ENCODE measurements around the gene AADACL3. TPM values are rescaled to one million over a fixed set of nuclear protein-coding genes. Genes with fewer than 3 reads are reported as not detected.
A peak's percentile ranks its signal among the peaks of the same experiment; 100 is the strongest.

Gene AADACL3
- total and polyA plus RNA-seq, 9 of the 15 experiments (the other 6 are each of a cell fraction or from before 2014, with no cell fraction given), result not detected

- DNase-seq (ENCODE audit: extremely low read depth in 1 of 4, low spot score in 3 of 4), result peak in 1 of 4 experiments; percentile 3
- peaks cover 8 to 24% of the 10 kb centered on the region in 2 experiments; a peak in 2 of 5 replicates for H3K27me3 ChIP-seq (ENCODE audit: control insufficient read depth in 2 of 2, insufficient read depth in 2 of 2, low read length in 2 of 2)
- in situ Hi-C loops (cut with MboI) (loop anchor here (5.0 to 10.0 kb wide), 3 partner anchors 93 to 648 kb away; no protein-coding TSS in a partner anchor), intact Hi-C loops (cut with micrococcal nuclease) (loop anchor here (10.0 kb wide), 3 partner anchors 105 to 645 kb away; no protein-coding TSS in a partner anchor)
- H3K36me3 ChIP-seq (ENCODE audit: control insufficient read depth, insufficient read depth, low read length), result no peaks in the 10 kb centered on the region
- H3K4me3 ChIP-seq, result no peak overlapping the region
- H2AFZ ChIP-seq (ENCODE audit: low read depth, low read length), result no peak overlapping the region
- no peak overlapping the region for H3K4me2 ChIP-seq (ENCODE audit: insufficient read depth, low read length)
- H3K9me3 ChIP-seq (replicated peaks; ENCODE audit: control insufficient read depth, insufficient read depth, low read depth, low read length), result no peaks in the 10 kb centered on the region
- H3K9ac ChIP-seq (ENCODE audit: insufficient read depth in 1 of 2, low read depth in 2 of 2, low read length in 2 of 2), result no peak overlapping the region
- POLR2A ChIA-PET, result no interaction called here
- no peak for FAIRE-seq
- no peaks in the 10 kb centered on the region for H4K20me1 ChIP-seq (replicated peaks; ENCODE audit: control insufficient read depth, insufficient read depth, low read length)
- TF ChIP-seq RBM25 (IDR thresholded peaks at IDR 0.05; ENCODE audit: low read depth, low read length, severe bottlenecking) (no peak), NFIC (IDR thresholded peaks at IDR 0.05) (0 out of 2 replicates have a peak, but pooled peaks have one; percentile 27)
- 1% methylated on average over 7 of the region's 7 CpGs for WGBS (ENCODE audit: insufficient coverage, low coverage, missing lambda C conversion rate)
- no peak; the same call in 2 of the 3 replicates for ATAC-seq
- no peaks in the 10 kb centered on the region for H3K9me1 ChIP-seq (ENCODE audit: control insufficient read depth, insufficient read depth, low read length)
- no peaks in the 10 kb centered on the region for H3K79me2 ChIP-seq (ENCODE audit: control insufficient read depth, insufficient read depth, low read length)
- no peaks in the 10 kb centered on the region for H3K4me1 ChIP-seq (replicated peaks in 1 of 2; ENCODE audit: control insufficient read depth in 2 of 2, insufficient read depth in 2 of 2, low read length in 2 of 2)
- BruUV-seq (replicated peaks), result no TSS peak
- CTCF ChIA-PET (ENCODE audit: low intra/inter-chr PET ratio), result no interaction called here
- H3K27ac ChIP-seq (ENCODE audit: extremely low read depth, low read depth, low read length), result no peak overlapping the region
Measured at GRCh38 chr1:12769976-12770505, 54.1 kb downstream of the AADACL3 start.

- ChIA-PET POLR2A (no interaction called here), CTCF (ENCODE audit: low intra/inter-chr PET ratio) (no interaction called here)
- no TSS peak for BruUV-seq (replicated peaks)
- no peak for FAIRE-seq
- H4K20me1 ChIP-seq (replicated peaks; ENCODE audit: control insufficient read depth, insufficient read depth, low read length), result no peaks in the 10 kb centered on the region
- H3K27me3 ChIP-seq (ENCODE audit: control insufficient read depth in 2 of 2, insufficient read depth in 2 of 2, low read length in 2 of 2), result peaks cover 8 to 30% of the 10 kb centered on the region in 2 experiments; a peak in 3 of 5 replicates
- no peaks in the 10 kb centered on the region for H3K36me3 ChIP-seq (ENCODE audit: control insufficient read depth, insufficient read depth, low read length)
- intact Hi-C loops (cut with micrococcal nuclease), result loop anchor here (10.0 kb wide), 3 partner anchors 106 to 646 kb away; no protein-coding TSS in a partner anchor
- no peak overlapping the region for H3K27ac ChIP-seq (ENCODE audit: extremely low read depth, low read depth, low read length)
- in situ Hi-C loops (cut with MboI), result loop anchor here (5.0 to 10.0 kb wide), 2 partner anchors 93 to 456 kb away; no protein-coding TSS in a partner anchor
- H3K4me2 ChIP-seq (ENCODE audit: insufficient read depth, low read length), result no peak overlapping the region
- no peak overlapping the region for H3K9ac ChIP-seq (ENCODE audit: insufficient read depth in 1 of 2, low read depth in 2 of 2, low read length in 2 of 2)
- peak in 1 of 4 experiments; percentile 2 for DNase-seq (ENCODE audit: extremely low read depth in 1 of 4, low spot score in 3 of 4)
- H3K9me1 ChIP-seq (ENCODE audit: control insufficient read depth, insufficient read depth, low read length), result no peaks in the 10 kb centered on the region
- ATAC-seq, result no peak
- no peak overlapping the region for H3K4me3 ChIP-seq
- no peaks in the 10 kb centered on the region for H3K79me2 ChIP-seq (ENCODE audit: control insufficient read depth, insufficient read depth, low read length)
- no peaks in the 10 kb centered on the region for H3K4me1 ChIP-seq (replicated peaks in 1 of 2; ENCODE audit: control insufficient read depth in 2 of 2, insufficient read depth in 2 of 2, low read length in 2 of 2)
- H3K9me3 ChIP-seq (replicated peaks; ENCODE audit: control insufficient read depth, insufficient read depth, low read depth, low read length), result no peaks in the 10 kb centered on the region
- H2AFZ ChIP-seq (ENCODE audit: low read depth, low read length), result no peak overlapping the region
- WGBS (ENCODE audit: insufficient coverage, low coverage, missing lambda C conversion rate), result 0% methylated on average over 2 of the region's 2 CpGs
- TF ChIP-seq NONO (IDR thresholded peaks at IDR 0.05; ENCODE audit: low read depth in 2 of 2, low read length in 1 of 2) (no peak), TRIM25 (IDR thresholded peaks at IDR 0.05; ENCODE audit: borderline replicate concordance) (no peak), KLF10 (CRISPR knock-in tag; IDR thresholded peaks at IDR 0.05) (no peak), GTF2B (IDR thresholded peaks at IDR 0.05; ENCODE audit: extremely low read depth, insufficient read length) (no peak), SAP30 (IDR thresholded peaks at IDR 0.05; ENCODE audit: borderline replicate concordance, insufficient read depth, low read depth, low read length, poor library complexity, severe bottlenecking) (no peak), PRPF4 (IDR thresholded peaks at IDR 0.05; ENCODE audit: insufficient read depth, low read depth, low read length, poor library complexity, severe bottlenecking) (no peak), ZBTB1 (CRISPR knock-in tag; IDR thresholded peaks at IDR 0.05; ENCODE audit: borderline replicate concordance, low read depth) (no peak), SMAD4 (CRISPR knock-in tag; conservative IDR thresholded peaks at IDR 0.05) (no peak), EGR1 (conservative IDR thresholded peaks at IDR 0.05) (no peak), CBX1 (IDR thresholded peaks at IDR 0.05; ENCODE audit: low read depth) (no peak), MAFF (IDR thresholded peaks at IDR 0.05; ENCODE audit: low read length) (no peak)
Measured at GRCh38 chr1:12770620-12771019, 54.7 kb downstream of the AADACL3 start.
